Glutamatergic neuron (in vitro differentiated cells): Measurements from ENCODE around the gene SH3BGR. TPM values are rescaled to one million over a fixed set of nuclear protein-coding genes. Genes with fewer than 3 reads are reported as not detected.

Source experiments
- DNase-seq: peaks from one replicate; pipeline ENCODE4 v3.0.0; 2022
- H3K27ac Mint-ChIP-seq: one replicate; pipeline ENCODE4 v1.8.0; 2020; ENCODE audit warnings: mild to moderate bottlenecking, mixed read lengths, inconsistent platforms; ENCODE audit not compliant: unreplicated experiment
- H3K27me3 Mint-ChIP-seq: one replicate; pipeline ENCODE4 v1.8.0; 2020; ENCODE audit warnings: mild to moderate bottlenecking, moderate library complexity, mixed read lengths, inconsistent platforms; ENCODE audit not compliant: unreplicated experiment
- H3K36me3 Mint-ChIP-seq: one replicate; pipeline ENCODE4 v1.8.0; 2020; ENCODE audit warnings: mild to moderate bottlenecking, mixed read lengths, inconsistent platforms; ENCODE audit not compliant: unreplicated experiment
- H3K4me1 Mint-ChIP-seq: one replicate; pipeline ENCODE4 v1.8.0; 2020; ENCODE audit warnings: mild to moderate bottlenecking, low read depth, mixed read lengths, inconsistent platforms; ENCODE audit not compliant: unreplicated experiment
- H3K4me3 Mint-ChIP-seq: one replicate; pipeline ENCODE4 v1.8.0; 2020; ENCODE audit warnings: mild to moderate bottlenecking, mixed read lengths, inconsistent platforms; ENCODE audit not compliant: unreplicated experiment
- H3K9me3 Mint-ChIP-seq: one replicate; pipeline ENCODE4 v1.8.0; 2020; ENCODE audit warnings: mild to moderate bottlenecking, moderate library complexity, mixed read lengths, inconsistent platforms; ENCODE audit not compliant: unreplicated experiment
- CTCF ChIP-seq: fragments of 200-600 bp; sonication (generic); IDR thresholded peaks from one replicate; pipeline ENCODE4 v1.5.0; 2021; ENCODE audit not compliant: partially characterized antibody, unreplicated experiment
- total RNA-seq: library from RNA; stranded (reverse); fragmentation: NEBNext Ultra II Directional; extraction: Animal tissue kit (Norgen Biotek cat#: 25700); gene quantifications from one replicate; pipeline ENCODE4 v1.2.1, GENCODE V29; 2021; ENCODE audit not compliant: unreplicated experiment

SH3BGR gene
- total RNA-seq, 1 donor from 2014 or later, result 1.5 TPM

- Mint-ChIP-seq H3K4me3 (no peak overlapping the region), H3K9me3 (no peaks in the 10 kb centered on the region), H3K27ac (no peak overlapping the region), H3K27me3 (no peaks in the 10 kb centered on the region), H3K36me3 (no peaks in the 10 kb centered on the region), H3K4me1 (no peaks in the 10 kb centered on the region)
- no peak for TF ChIP-seq CTCF
- no peak for DNase-seq
Measured at GRCh38 chr21:39479814-39480182, 28.0 kb downstream of the SH3BGR start.

GRCh38 chr21:39480271-39480670 lies 28.5 kb downstream of the SH3BGR start:
- Mint-ChIP-seq H3K4me3 (no peak overlapping the region), H3K4me1 (no peaks in the 10 kb centered on the region), H3K27me3 (no peaks in the 10 kb centered on the region), H3K9me3 (no peaks in the 10 kb centered on the region), H3K27ac (no peak overlapping the region), H3K36me3 (no peaks in the 10 kb centered on the region)
- no peak for TF ChIP-seq CTCF
- no peak for DNase-seq

- Mint-ChIP-seq H3K4me1 (no peaks in the 10 kb centered on the region), H3K9me3 (no peaks in the 10 kb centered on the region), H3K36me3 (no peaks in the 10 kb centered on the region), H3K27me3 (no peaks in the 10 kb centered on the region), H3K4me3 (no peak overlapping the region), H3K27ac (no peak overlapping the region)
- DNase-seq, result no peak
- TF ChIP-seq CTCF, result no peak
Measured at GRCh38 chr21:39481886-39482285, 30.1 kb downstream of the SH3BGR start.

GRCh38 chr21:39483917-39484316 lies 32.1 kb downstream of the SH3BGR start:
- Mint-ChIP-seq H3K27ac (no peak overlapping the region), H3K36me3 (no peaks in the 10 kb centered on the region), H3K27me3 (no peaks in the 10 kb centered on the region), H3K9me3 (no peaks in the 10 kb centered on the region), H3K4me3 (no peak overlapping the region), H3K4me1 (peaks cover 2% of the 10 kb centered on the region)
- no peak for DNase-seq
- no peak for TF ChIP-seq CTCF

GRCh38 chr21:39484711-39485276 lies 33.0 kb downstream of the SH3BGR start:
- no peaks in the 10 kb centered on the region for H3K9me3 Mint-ChIP-seq
- no peaks in the 10 kb centered on the region for H3K36me3 Mint-ChIP-seq
- no peak overlapping the region for H3K27ac Mint-ChIP-seq
- DNase-seq, result no peak
- no peaks in the 10 kb centered on the region for H3K27me3 Mint-ChIP-seq
- H3K4me1 Mint-ChIP-seq, result peaks cover 10% of the 10 kb centered on the region
- no peak for TF ChIP-seq CTCF
- no peak overlapping the region for H3K4me3 Mint-ChIP-seq
